ENCODE data around the gene MPIG6B.

MPIG6B gene

DNA sequence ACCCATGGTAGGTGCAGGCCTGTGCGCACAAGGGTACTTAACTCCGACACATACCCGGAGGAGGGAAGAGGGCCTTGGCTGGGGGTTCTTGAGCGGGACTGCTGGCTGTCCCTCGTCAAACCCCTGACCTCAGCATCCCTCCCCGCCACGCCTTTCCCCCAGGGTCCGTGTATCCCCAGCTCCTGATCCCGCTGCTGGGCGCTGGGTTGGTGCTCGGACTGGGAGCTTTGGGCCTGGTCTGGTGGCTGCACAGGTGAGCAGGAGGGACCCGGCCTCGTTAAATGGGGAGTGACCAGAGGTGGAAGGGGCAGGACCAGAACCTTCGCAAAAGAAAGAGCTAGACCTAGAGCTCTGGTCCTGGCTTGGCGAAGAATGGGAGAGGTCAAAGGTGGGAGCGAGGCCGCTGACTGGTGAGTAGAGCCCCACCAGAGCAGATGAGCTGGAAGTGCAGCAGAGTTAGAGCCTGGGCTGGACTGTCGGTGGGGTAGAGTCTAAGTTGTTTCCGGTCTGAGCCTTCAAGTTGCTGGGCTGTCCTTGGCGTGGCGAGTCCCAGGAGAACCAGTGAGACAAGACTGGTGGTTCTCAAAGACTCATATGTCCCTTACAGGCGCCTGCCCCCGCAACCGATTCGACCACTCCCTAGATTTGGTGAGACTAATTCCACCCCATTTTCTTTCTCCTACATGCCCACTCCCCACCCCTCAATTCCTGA lies 963 bp downstream of the MPIG6B start:
- no peak for DNase-seq

DNA sequence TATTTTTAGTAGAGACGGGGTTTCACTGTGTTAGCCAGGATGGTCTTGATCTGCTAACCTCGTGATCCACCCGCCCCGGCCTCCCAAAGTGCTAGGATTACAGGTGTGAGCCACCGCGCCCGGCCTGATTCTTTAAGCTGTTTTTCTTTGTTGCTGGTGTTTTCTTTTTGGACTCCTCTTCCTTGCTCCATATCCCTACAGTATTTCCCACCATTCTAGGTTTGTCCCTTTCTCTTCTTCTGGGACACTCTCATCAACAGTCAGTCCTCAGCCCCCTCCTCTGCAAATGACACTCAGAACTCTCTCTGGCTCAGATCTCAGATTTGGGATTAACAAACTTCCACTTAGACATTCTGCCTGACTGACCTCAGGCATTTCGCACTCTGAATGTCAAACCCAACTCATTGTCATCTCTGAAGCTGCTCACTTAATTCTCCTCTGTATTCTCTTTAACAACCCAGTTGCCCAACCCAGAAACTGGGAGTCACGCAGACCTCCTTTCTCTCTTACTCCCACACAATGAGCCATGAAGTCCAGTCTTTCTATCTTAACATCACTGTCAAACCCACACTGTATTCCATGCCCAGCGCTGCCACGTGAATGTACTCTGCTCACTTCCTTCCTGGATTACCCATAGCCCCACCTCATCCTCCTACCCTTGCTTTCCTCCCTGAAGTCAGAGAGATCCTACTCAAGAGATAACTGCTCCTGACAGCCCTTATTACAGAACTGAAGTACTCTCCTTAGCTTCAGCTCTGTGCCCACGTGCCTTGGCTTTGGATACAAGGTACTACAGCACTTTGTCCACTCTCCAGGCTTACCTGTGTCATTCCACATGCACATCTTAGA lies 2.6 kb downstream of the MPIG6B start:
- DNase-seq, result no peak

DNA sequence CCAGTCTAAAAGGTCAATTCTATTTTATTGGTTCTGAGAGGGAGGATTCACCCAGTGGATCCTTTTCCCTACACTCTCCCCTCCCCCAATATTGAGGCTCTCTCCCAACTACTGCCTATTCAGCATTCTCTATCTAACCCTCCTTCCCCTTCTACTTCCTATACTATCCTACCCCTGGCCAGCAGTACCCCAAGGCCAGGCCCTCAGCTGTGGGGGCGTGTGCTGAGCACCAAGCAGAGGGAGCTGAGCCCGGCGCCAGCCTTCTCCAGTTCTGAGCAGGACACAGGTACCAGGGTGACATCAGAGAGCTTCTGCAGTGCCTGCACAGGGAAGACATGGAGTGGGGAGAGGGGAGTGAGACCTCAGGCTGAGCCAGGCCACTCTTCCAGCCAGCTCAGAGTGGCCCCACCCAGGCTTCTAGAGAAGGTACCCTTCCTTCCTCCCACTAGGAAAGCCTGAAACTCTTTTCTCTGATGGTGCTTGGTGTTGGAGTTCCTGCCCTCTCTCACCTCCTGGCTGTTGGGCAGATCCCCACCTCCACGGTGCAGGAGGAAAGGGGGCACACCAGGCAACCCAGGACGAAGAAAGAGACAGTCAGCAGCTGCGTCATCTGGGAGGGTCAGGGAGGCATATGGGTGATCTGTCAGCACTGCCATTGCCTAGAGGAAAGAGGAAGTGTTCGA lies 4.0 kb downstream of the MPIG6B start:
- no peak for DNase-seq

DNA sequence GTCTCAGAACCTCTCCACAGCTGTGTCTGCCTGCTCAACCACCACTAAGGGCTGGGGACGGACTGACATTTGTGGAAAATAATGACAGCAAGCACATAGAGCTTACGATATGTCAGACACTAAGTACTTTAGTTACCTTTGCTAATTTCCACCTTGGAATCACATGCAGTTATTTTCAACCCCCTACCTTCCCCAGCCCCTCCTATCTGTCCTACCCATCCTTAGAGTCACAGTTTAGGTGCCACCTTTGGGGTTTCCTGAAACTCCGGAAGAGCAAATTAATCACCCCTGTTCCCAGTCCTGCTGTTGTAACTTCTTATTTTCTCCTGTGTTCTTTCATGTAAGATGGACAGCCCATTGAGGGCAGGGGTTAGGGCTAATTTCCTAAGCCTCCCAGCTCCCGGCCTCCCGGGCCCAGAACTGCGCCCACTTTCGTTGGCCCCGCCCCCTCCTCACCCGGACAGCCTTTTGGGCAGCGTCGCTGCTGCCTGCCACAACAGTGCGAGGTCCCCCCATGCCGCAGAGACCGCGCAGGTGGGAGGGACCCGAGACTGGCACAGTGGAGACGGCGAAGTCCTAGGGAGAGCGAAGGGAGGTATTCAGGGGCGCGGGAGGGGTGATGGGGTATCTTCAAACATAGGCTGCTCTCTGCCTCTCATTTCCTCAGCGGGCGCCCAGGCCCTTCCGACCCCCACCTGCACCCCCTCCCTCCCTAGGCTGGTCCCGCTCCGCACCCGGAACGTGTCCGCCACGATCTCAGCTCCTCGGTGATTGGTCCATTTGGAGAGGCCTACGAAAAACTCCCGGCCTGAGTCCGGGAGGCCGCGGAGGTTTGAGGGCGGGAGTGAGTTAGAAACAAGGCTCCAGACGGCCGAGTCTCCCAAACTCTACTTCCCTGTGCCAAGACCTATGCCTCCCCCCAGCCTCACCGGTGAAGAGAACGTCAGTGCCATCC lies 4.8 kb downstream of the MPIG6B start:
- DNase-seq, result no peak

DNA sequence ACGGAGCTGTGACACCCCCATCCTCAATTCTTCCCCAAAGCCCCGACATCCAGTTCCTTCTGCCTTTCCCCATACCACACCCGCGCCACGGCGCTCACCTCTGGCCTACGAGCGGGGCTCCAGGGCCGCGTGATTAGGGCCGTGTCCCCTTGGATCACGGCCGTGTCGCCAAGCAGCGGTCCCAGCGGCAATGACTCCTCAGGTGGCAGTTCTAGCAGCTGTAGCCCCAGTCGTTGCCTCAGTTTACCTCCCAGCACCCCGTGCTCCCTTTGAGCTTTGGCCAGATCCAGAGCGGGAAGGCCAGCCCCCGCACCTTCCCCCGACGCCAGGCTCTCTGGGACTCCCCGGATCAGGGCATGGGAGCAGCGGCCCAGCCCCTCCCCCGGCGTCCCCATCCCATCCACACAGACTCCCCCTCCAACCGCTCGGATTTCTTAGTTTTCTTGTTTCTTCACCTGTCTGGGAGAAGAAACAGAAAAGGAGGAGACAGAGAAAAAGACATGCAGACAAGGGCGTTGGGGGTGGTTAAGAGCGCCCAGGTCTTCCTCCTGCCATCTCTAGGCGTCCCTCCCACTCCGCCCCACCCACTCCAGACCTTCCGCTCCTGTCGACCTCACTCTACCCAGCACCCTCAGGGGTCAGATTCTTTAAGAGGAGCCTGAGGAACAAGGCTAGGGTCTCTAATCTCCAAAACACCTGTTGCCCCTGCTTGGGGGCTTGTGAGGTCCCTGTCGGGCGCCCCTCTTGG lies 5.8 kb downstream of the MPIG6B start, which contains the start of gene DDAH2:
DDAH2 (minus strand) TSS at position 533 of the 748 bp plus-strand sequence; CDS start at position 395, 138 bp downstream.
- DNase-seq, result no peak

DNA sequence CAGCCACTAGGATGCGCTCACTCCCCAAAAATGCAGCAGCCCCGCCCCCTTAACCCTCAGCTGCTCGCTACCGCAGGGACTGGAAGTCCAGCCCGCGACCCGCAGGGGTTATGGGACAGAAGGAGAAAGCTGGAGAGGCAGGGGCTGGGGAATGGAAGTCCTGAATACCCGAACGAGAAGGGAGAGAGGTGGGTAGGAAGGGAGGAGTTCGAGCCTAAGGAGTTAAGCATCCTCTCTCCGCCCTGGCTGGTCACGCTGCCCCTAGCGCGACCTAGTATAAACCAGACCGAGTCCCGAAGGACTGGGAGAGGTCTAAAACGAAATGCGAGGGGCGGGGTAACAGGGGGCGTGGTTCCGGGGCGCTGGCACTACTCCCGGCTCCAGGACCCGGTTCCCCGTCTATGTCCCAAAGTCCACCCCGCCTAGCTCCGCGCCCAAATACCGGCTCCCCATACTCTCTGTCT lies 6.4 kb downstream of the MPIG6B start:
- no peak for DNase-seq

DNA sequence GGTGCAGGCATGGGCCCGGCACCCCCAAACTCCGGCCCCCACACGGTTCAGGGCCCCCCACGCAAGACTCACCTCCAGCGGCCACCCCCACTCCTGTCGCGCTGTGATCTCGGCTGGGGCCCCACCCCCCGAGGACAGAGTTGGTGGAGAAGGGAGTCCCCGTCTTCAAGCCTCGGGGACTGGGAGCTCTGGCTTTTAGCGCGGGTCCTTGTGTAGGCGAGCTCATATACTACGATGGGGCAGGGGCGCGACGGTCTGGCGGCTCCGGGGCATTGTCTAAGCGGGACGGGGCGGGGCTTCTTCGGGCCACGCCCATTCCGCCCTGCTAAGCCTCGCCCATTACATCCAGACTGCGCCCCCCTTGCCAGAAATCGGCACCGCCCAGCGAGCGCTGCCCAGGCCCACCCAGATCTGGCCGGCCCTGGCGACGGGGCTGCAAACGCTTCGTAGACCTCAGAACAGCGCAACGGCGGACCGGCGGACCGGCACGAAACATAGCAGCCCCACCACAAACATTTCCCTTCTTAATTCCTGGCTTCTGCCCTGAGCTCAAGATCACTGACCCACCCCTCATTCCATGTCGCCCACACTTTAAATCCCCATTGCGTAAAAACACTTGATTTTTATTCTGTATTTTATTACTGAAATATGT lies 6.9 kb downstream of the MPIG6B start:
- DNase-seq, result no peak

DNA sequence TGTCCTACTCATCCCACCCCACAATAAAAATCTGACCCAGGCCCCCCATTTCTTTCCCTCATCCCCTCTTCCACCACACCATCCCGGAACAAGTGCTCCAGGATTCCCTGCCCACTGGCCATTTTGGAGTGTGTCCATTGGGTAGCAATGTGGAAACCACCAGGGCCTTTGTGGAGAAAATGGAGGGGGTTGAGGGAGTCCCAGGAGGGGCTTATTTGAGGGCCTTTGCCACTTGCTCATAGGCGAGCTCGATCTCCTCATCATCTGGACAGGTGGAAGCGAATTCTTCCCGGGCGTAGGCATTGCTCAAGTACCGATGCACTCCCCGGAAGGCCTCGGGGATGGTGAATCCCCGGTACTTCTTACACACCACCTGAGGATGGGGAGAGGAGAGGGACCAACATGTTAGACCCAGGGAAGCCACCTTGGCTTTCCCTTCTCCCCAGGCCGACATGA lies 7.5 kb downstream of the MPIG6B start:
- no peak for DNase-seq

DNA sequence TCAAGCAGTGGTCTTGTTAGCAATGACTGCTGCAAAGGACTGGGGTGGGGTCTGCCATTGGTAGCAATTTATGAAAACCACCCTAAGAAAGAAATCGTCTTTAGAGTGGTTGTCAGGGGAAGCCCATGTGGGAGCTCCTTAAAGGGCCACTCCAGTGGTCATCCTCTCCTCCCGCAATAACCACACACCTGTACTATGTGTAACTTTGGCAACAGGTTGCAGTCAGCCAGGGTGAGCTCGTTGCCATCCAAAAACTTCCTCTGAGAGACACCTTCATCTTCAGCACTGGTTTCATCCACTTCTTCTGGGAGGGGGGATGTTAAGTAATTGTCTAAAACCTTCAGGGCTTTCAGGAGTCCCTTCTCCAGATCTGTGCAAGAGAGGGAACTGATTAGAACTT lies 8.9 kb downstream of the MPIG6B start:
- DNase-seq, result no peak

DNA sequence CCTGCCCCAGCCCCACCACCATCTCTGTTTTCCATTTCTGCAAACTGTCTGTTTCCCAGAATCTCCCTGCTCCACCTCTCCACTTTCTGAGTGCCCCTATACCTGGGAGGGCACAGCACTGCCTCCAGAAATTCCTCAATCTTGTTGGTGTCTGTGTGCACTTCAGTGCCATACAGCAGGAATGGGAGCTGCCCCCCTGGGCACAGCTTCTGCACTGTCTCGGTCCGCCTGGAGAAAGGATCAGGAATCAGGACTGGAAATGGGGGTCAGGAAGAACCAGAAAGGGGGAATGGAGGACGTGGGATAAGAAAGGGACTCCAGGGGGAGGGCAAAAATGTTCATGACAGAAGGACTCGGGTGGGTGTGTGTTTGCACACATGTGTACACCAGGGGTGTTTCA lies 10.6 kb downstream of the MPIG6B start:
- DNase-seq, result no peak

DNA sequence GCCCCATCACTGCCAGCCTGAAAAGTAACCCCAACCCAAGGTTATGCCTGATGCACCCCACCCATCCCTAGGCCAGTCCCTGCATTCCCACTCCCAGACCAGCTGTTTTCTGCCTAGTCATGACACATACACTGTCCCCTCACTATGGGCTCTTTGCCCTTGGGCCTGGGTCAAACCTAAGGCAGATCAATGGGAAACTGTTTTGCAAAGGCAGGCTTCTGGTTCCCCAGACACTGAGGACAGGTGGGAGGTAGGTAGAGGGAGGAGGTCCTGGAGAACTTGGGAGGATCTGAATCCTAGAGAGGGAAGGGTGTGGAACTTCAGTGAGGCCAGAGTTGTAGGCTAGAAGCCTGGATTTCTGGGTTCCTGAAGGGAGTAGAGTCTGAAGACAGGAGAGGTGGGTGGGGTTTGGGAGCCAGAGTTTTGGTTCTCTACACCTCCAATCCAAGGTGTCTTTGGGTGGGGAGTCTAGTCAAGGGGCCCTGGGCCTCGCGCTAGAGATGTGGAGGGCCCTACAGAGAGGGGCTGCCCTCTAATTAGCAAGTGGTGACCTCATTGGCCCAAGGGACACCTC lies 11.2 kb downstream of the MPIG6B start:
- no peak for DNase-seq

DNA sequence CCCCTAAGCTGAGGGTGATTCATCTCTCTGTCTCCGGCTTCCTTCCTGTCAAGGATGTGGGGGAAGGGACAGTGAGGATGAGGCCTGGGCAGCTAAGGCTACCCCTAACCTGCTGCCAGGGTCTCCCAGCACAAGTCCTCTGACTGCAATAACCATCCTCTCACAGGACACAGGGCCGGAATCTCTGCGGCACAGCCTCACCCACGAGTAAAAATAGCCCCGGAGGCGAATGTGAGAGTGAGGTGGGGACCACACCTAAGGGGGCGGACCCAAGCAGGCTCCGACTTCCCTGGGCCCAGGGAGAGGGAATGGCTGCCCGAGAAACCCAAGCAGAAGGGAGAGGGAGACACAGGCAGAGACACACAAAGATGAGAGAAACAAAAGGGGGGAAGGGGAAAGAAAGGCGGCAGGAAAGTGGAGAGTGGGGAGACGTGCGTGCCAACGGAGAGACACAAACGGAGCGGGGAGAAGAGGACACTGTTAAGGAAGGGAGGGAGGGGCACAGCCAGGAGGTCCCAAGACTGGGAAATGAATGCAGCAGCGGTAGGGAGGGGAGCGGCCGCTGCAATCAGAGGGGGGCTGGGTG lies 11.7 kb downstream of the MPIG6B start:
- DNase-seq, result no peak

DNA sequence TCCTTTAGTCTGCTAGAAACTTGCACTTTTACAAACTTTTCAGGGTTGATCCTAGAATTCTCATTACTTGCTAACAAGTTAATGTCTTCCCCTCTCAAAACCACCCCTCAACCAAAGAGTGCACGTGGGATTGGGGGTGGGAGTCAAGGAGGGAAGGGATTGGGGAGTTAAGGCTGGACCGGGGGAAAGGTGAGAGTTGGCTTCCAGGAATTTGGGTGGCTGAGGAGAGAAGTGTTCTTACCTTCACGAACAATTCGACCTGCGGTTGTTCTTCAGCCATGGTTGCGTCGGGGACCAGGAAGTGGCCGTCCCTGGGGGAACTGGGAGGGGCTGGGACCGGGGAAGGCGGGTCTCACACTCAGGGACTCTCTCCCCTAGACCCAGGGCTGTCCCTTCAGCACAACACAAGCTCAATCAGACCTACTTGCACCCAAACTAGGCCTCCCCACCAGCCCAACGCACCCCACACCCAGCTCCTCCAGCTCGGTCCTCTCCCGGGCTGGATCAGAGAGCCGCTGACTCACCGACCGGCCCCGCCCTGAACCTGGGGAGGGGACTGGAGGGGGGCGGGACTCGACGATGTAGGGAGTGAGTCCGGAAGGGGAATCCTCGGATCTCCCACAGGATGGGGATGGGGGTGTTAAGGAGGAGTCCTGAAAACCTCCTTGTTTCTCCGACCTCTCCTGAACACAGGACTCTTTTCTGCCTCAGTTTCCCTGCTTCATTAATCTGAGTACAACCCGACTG lies 13.0 kb downstream of the MPIG6B start, which contains the start of gene CLIC1:
CLIC1 (minus strand) TSS at position 510 of the 747 bp plus-strand sequence; CDS start at position 280, 230 bp downstream.
- no peak for DNase-seq

DNA sequence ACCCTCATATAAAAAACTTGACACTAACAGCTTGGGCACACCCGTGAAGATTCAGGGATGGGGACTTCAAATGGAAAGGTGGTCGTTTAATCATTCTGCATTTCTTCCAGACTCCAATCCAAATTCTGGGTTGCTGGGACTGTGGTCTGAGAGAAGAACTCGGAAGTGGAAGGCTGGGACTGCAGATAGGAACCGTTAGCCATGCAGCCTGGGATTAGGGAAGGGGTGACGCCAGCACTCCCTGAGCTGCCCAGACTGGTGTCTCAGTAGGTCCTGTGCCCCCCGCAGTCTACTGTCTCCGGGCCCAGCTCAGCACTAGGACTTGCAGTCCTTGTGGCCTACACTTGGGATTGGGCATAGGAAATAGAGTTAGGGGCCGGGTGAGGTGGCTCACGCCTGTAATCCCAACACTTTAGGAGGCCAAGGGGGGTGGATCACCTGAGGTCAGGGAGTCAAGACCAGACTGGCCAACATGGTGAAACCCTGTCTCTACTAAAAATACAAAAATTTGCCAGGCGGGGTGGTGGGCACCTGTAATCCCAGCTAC lies 13.7 kb downstream of the MPIG6B start:
- no peak for DNase-seq

DNA sequence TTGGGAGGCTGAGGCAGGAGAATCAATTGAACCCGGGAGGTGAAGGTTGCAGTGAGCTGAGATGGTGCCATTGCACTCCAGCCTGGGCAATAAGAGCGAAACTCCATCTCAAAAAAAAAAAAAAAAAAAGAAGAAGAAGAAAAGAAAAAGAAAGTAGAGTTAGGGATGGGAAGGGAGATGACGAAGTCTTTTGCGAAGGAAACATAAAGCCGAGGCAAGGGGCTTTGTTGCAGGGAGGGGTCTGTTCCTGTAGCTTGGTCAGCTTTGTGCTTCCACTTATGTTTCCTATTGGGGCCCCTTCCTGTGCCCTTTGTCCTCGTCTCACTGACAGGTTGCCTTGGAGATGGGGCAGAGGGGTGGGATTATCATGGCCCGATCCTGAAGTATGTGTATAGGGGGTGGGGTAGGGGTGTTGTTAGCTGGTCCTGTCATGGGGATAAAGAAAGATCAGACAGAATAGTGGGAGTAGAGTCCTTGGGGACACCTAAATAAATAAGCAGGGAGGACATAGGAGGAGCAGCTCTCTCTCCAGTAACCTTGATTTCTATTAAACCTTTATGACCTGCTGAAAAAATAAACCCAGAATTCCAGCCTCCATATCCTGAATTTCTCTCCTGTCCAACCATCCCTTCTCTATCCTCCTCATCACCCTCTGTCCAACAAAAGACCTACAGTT lies 14.3 kb downstream of the MPIG6B start:
- peak; percentile 7 for DNase-seq

DNA sequence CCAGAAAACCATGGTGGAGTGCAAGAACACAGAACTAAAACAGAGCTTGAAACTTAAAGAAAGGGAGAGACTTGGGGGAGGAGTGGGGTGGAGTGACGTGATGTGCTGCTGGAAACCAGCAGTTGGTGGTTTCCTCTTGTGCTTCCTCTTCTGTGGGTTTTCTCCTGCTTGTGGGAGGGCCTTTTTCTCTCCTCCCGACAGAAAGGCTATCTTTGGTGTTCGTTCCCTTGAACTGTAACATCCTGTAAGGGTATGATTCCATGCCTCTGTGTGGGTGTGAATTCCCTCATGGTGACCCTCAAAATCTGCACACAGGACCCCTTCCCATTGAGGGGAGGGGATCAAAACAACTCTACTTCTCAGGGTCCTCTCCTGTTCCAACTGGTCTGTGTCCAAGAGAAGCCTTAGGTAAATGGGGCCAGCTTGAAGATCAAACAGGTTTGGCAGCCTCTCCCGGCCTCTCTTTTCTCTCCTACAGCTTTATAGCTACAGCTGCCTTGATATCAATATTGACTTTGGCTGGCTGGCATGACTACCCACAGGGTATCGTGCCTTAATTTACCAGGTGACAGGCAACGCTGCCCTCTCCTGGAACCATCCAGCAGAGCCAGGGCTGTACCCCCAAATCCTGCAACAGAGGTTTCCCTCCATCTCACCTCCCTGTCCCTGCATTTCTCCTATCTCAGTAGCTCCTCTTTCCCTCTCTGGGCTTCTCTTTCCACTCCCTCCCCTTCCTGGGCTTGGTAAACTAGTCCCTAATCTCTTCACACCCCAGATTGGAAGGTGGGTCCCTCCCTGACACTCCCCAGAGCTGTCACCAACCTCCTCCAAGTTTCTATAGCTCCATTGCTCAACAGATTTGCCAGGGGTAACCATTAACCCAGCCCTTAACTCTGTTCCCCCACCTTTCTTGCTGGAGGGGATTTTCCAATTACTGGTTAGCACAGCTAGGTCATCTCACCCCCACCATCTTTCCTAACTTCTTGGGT lies 15.1 kb downstream of the MPIG6B start:
- peak; percentile 80 for DNase-seq

Measured in NCI-H1417 treated with DMSO at 0.1 percent for 48 hours (cell line).